GM19467 (cell line): Measurements from ENCODE around the gene CDX4.
"Not testable (repeated sequence)": the region's sequence is repeated elsewhere in the genome, so short reads cannot be mapped to it uniquely, and the experiment has no call there.

Experiments used
- ATAC-seq: cut with Tn5 transposase; IDR thresholded peaks from one replicate; pipeline ENCODE4 v1.9.1; 2021; ENCODE audit warnings: mild to moderate bottlenecking, moderate library complexity; ENCODE audit not compliant: unreplicated experiment

The CDX4 gene, protein sequence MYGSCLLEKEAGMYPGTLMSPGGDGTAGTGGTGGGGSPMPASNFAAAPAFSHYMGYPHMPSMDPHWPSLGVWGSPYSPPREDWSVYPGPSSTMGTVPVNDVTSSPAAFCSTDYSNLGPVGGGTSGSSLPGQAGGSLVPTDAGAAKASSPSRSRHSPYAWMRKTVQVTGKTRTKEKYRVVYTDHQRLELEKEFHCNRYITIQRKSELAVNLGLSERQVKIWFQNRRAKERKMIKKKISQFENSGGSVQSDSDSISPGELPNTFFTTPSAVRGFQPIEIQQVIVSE

DNA sequence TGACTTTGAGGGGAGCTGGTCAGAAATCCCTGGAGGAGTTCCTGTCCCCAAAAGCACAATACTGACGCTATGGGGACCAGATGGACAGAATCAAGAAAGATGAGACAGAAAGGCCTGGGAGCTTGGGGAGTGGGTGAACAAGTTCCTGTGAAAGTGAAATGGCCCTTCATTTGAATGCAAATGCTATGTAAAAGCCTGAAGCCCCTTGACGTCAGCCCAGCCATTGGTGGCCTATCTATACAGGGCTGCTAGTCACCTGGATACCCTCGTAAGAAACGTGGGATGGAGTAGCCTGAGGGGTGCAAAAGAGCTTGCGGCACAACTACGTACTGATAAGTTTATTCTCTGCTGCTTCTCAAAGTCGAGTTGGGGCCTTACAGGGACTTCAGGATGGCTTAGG, at the start of gene CDX4:
CDX4 (plus strand) TSS at position 223 of the 400 bp plus-strand sequence. CDS start 201 bp downstream, outside the sequence.
- ATAC-seq = no peak

DNA sequence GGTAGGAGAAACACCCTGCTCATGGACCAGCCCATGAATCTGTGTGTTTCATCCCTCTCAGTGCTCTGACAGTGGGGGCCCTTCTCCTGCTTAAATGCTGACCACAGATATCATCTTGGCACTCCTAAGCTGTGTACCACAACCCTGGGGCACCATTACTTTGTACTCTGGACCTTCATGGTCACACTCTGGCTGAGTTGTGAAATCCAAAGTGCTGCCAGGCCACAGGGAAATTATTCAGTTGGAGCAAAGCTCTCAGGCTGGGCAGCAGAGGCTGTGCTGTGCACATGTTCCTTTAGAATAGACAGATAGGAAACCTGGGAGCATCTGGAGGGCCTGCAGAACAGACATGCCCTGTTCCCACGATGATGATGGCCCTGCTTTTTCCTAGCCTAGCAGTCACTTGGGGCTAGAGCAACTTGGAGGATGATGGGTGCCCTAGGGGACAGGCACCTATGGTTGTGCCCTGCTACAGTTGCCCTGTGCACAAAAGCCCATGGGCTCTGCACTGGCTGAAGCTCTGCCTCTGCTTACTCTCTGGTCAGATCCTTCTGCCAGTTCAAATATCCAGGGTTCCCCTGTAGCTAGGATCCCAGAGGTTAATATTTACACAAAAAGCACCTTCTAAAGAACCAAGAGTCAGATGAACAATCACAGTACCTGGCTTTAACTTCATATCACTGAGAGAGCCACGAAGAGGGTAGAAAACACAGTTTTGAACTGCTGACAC, 48.5 kb upstream of the CDX4 start:
- no peak for ATAC-seq

DNA sequence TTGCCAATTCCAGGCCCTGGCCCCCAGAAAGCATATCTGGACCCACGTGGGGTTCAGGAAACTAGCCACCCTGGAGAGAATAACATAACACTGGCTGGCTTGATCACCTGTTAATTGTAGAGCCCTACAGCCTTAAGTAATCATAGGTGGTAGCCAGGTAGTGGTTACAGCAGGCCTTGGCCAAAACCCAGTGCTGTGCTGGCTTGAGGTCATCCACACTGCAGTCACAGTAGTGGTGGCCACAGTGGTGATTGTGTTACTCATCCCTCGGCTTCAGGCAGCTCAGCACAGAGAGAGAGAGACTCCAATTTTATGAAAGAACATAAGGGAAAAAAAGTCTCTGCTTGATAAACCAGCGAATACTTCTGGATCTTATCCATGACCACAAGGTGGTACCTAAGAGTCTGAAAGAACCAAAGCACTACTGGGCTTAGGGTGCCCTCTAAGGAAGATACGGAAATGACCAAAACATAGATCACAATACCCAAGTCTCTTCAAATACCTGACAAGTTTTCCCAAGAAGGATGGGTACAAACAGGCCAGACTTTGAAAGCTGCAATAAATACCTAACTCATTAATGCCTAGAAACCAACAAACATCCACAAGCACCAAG, 46.6 kb upstream of the CDX4 start:
- no peak for ATAC-seq

DNA sequence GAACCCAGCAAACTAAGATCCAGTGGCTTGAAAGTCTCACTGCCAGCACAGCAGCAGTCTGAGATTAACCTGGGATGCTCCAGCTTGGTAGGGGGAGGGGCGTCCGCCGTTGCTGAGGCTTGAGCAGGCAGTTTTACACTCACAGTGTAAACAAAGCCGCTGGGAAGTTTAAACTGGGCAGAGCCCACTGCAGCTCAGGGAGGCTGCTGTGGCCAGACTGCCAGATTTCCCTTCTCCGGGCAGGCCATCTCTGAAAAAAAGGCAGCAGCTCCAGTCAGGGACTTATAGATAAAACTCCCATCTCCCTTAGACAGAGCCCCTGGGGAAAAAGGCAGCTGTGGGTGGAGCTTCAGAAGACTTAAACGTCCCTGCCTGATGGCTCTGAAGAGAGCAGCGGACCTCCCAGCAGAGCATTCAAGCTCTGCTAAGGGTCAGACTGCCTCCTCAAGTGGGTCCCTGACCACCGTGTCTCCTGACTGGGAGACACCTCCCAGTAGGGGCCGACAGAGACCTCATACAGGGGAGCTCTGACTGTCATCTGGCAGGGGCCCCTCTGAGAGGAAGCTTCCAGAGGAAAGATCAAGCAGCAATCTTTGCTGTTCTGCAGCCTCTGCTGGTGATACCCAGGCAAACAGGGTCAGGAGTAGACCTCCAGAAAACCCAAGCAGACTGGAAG, 45.1 kb upstream of the CDX4 start:
- no peak for ATAC-seq

DNA sequence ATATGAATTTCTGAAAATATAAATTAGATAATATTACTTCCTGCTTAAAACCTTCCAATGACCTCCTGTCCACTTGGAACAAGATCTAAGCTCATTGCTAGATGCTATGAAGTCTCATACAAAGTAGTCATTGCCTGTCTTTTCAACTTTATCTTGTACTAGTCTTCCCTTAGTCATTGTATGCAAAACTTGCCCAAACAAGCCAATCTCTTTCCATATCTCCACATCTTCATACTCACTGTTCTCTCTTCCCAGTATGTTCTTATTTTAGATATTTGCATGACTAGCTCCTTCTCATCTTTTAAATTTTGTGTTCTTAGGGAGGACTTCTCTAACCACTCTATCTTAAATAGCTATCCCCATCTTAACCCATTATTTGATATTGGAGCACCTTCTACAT, 33.9 kb upstream of the CDX4 start:
- no peak for ATAC-seq

DNA sequence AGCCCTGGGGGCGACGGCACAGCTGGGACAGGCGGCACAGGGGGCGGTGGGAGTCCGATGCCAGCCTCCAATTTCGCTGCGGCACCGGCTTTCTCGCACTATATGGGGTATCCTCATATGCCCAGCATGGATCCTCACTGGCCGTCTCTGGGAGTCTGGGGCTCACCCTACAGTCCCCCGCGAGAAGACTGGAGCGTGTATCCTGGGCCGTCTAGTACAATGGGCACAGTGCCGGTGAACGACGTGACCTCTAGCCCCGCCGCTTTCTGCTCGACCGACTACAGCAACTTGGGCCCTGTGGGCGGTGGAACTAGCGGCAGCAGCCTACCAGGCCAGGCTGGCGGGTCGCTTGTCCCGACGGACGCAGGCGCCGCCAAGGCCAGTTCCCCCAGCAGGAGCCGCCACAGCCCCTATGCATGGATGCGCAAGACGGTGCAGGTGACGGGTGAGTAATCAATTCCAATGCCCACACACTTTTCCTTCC, 500 bp downstream of the CDX4 start:
- no peak for ATAC-seq

DNA sequence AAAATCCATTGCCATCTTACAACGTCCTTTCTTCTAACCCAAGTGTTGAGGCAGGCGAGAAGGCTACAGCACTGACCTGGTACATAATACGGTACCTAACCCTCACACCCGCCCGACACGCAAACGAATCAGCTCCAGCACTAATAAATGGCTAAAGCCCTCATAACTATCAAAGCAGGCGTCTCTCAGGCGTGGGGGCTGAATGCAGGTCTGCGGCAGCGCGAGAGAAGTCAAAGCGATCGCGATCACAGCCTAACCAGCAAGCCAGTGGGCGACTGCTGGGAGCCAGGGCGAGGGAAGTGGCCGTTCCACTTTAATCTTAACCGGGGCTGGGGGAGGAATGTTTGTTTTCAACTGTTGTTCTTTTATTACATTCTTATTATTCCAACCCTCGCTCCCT, 1.5 kb downstream of the CDX4 start:
- ATAC-seq = no peak

DNA sequence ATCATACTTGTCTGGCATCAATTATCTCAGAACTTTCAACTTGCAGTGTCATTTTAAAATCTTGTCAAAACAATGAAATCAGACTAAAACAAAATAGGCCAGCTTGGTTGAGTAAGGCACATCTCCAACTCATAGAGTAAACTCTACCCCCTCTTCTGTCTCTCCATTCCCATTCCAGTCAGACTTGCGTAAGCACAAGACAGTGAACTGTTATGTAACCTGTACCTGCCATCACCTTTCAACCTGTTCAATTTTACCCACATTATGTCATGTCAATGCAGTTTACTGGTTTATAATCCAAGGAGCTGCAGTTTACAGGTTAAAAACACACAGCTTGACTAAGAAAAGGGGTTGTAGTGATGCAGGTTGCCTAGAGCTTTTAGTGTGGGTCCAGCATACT, 8.3 kb downstream of the CDX4 start:
- ATAC-seq = no peak

DNA sequence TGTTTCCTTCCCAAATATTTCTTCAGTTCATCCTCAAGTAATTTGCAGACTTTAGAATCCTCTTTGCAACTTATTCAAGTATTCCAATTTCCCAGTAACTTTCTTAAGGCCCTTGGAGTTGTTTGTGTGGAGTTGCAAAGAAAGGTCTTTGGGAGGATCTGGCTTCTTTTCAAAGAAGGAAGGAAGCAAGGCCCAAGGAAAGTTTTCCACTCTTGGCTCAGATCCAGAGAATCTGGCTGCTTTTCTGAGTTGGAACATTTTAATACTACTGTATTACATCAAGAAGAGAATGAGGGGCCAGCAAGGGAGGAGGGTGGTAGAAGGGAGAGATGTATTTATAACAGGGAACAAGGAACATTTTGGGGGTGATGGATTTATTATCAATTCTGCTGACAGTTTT, 10.5 kb downstream of the CDX4 start:
- no peak for ATAC-seq

DNA sequence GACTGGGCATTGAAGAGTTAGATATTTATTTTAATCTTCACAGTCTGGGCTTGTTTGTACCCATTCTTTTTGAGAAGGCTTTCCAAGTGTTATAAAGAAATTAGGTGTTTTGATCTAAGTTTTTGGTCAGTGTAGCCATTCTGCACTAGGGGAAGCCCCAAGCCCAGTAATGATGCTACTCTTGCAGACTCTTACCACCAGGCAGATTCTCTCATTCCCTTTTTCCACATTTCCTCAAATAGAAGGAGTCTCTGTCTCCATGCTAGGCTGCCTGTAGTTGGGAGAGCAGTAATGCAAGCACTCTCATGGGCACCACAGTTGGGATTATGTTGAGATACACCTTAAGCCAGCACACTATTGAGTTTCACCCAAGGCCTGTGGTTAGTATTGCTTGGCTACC, 21.5 kb downstream of the CDX4 start:
- no peak for ATAC-seq

DNA sequence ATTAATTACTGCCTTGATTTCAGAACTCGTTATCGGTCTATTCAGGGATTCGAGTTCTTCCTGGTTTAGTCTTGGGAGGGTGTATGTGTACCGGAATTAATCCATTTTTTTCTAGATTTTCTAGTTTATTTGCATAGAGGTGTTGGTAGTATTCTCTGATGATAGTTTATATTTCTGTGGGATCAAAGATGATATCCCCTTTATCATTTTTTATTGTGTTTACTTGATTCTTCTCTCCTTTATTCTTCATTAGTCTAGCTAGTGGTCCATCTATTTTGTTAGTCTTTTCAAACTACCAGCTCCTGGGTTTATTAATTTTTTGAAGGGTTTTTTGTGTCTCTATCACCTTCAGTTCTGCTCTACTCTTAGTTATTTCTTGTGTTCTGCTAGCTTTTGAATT, 32.1 kb downstream of the CDX4 start:
- ATAC-seq = no peak

DNA sequence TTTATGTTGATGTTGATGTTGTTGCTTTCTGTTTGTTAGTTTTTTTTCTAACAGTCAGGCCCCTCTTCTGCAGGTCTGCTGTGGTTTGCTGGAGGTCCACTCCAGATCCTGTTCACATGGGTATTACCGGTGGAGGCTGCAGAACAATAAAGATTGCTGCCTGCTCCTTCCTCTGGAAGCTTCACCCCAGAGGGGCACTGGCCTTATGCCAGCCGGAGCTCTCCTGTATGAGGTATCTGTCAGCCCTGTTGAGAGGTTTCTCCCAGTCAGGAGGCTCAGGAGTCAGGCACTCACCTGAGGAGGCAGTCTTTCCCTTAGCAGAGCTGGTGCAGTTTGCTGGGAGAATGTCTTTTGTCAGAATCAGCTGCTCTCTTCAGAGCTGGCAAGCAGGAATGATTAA, 34.7 kb downstream of the CDX4 start:
- no peak for ATAC-seq

DNA sequence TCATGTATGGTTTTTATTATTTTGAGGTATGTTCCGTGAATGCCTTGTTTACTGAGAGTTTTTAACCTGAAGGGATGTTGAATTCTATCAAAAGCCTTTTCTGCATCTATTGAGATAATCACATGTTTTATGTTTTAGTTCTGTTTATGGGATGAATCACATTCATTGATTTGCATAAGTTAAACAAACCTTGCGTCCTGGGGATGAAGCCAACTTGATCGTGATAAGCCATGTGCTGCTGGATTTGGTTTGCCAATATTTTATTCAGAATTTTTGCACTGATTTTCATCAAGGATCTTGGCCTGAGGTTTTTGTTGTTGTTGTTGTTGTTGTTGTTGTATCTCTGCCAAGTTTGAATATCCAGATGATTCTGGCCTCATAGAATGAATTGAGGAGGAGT, 43.8 kb downstream of the CDX4 start:
- no peak for ATAC-seq

DNA sequence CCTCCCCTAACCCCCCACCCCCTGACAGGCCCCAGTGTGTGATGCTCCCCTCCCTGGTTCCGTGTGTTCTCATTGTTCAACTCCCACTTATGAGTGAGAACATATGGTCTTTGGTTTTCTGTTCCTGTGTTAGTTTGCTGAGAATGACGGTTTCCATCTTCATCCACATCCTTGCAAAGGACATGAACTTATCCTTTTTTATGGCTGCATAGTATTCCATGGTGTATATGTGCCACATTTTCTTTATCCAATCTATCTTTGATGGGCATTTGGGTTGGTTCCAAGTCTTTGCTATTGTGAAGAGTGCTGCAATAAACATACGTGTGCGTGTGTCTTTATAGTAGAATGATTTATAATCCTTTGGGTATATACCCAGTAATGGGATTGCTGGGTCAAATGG, 45.3 kb downstream of the CDX4 start:
- not testable (repeated sequence) for ATAC-seq
